Ovary (tissue), 3 donors: Measurements from ENCODE around the gene SCARB2.

Experiments used
- POLR2A ChIP-seq: fragments of 450-650 bp; IDR thresholded peaks from one replicate; pipeline ENCODE4 v1.6.1; 2017; ENCODE audit warnings: antibody characterized with exemption, mild to moderate bottlenecking, moderate library complexity
- TF ChIP-seq, protein P1 (sequence below), 3 donors: fragments of 450-650 bp in 2 of 3; fragments of 200-600 bp in 1 of 3; IDR thresholded peaks; one replicate each; pipeline versions ENCODE4 v1.5.1 to v1.8.0; 2016 to 2022; ENCODE audit warnings: antibody characterized with exemption in 3 of 3, mild to moderate bottlenecking in 1 of 3
- donor health status: DM: no; HTN: no; CAD: no.

DNA sequence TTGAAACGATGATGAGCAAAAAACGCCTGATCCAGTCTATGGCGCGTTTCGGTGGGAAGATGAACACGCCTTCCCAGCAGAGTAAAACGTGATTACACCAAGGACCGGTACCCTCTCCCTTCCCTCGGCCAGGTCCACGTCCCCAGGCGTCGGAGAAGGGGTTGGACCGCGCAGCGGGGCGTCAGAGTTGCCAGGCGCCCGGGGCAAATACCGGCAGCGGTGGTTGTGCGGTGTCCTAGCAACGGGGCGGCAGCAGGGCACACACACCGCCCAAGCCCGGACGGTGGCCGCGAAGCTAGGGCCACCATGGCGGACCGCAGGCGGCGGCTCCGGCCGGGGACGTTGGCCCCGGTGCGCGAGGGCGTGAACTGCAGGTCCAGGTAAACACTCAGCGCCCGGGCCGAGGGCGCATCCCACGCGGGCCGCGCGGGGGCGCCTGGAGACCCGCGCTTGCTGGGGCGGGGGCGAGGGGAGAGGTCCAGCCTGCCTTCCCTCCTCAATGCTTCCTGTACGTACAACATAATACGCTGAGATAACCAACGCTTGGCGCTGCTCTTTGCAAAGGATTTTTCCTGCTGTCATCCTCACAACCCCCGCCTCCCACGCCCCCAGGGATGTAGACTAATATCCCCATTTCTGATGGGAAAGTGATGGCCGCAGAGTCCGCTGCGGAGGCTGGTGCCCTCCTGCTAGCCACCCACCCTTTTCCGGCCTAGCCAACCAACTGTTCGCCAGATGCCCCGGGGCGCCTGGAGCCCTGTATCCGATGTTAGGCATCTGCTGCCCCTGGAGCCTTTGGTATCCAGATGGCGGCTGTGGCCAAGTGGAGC, 38.0 kb upstream of the SCARB2 start, which contains the start of gene FAM47E:
- TF ChIP-seq, protein P1, sequence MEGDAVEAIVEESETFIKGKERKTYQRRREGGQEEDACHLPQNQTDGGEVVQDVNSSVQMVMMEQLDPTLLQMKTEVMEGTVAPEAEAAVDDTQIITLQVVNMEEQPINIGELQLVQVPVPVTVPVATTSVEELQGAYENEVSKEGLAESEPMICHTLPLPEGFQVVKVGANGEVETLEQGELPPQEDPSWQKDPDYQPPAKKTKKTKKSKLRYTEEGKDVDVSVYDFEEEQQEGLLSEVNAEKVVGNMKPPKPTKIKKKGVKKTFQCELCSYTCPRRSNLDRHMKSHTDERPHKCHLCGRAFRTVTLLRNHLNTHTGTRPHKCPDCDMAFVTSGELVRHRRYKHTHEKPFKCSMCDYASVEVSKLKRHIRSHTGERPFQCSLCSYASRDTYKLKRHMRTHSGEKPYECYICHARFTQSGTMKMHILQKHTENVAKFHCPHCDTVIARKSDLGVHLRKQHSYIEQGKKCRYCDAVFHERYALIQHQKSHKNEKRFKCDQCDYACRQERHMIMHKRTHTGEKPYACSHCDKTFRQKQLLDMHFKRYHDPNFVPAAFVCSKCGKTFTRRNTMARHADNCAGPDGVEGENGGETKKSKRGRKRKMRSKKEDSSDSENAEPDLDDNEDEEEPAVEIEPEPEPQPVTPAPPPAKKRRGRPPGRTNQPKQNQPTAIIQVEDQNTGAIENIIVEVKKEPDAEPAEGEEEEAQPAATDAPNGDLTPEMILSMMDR (IDR thresholded peaks at IDR 0.05): peak in 2 of 3 donors; percentile 10 to 27
- TF ChIP-seq POLR2A: no peak
